ENCODE data around the gene THY1. TPM values are rescaled to one million over a fixed set of nuclear protein-coding genes. Genes with fewer than 3 reads are reported as not detected.

Gene THY1
- total and polyA plus RNA-seq, 9 of the 15 experiments (the other 6 are each of a cell fraction or from before 2014, with no cell fraction given), result 0.07 to 0.40 (median 0.16) TPM; not detected in 5

GRCh38 chr11:119378851-119379465 lies 44.0 kb downstream of the THY1 start (continued):
- TF ChIP-seq THAP12 (CRISPR knock-in tag; IDR thresholded peaks at IDR 0.05), result no peak
- TF ChIP-seq ZBTB2 (IDR thresholded peaks at IDR 0.05), result no peak
- peak; percentile 84 for TF ChIP-seq ZEB2 (IDR thresholded peaks at IDR 0.05)
- TF ChIP-seq BDP1 (IDR thresholded peaks at IDR 0.05; ENCODE audit: insufficient read depth, insufficient read length), result no peak
- TF ChIP-seq ATF1 (CRISPR knock-in tag; IDR thresholded peaks at IDR 0.05), result no peak
- TF ChIP-seq ATF1 (tag; IDR thresholded peaks at IDR 0.05), result 0 out of 2 replicates have a peak, but pooled peaks have one; percentile 11
- 0 out of 2 replicates have a peak, but pooled peaks have one; percentile 38 for TF ChIP-seq CREB1 (IDR thresholded peaks at IDR 0.05)
- TF ChIP-seq CREB1 (CRISPR knock-in tag; IDR thresholded peaks at IDR 0.05), result 0 out of 2 replicates have a peak, but pooled peaks have one; percentile 21
- peak; percentile 70 for TF ChIP-seq SMARCA4 (IDR thresholded peaks at IDR 0.05)
- TF ChIP-seq MNT (conservative IDR thresholded peaks at IDR 0.05), result no peak; a peak in 1 of 4 replicates
- TF ChIP-seq ARNT (IDR thresholded peaks at IDR 0.05), result 0 out of 4 replicates have a peak, but pooled peaks of 1 of the 2 experiments have one; percentile 52
- TF ChIP-seq PKNOX1 (IDR thresholded peaks at IDR 0.05), result peak; percentile 58
- peak in 1 of 2 experiments; percentile 50; a peak in 2 of 4 replicates for TF ChIP-seq RCOR1 (IDR thresholded peaks at IDR 0.05; ENCODE audit: borderline replicate concordance in 1 of 2, low read depth in 2 of 2, low read length in 2 of 2)
- no peak for TF ChIP-seq XRCC4 (IDR thresholded peaks at IDR 0.05; ENCODE audit: extremely low read depth, insufficient read depth, insufficient read length)
- 0 out of 2 replicates have a peak, but pooled peaks have one; percentile 17 for TF ChIP-seq FOSL1 (tag; conservative IDR thresholded peaks at IDR 0.05)
- no peak; the same call in 1 of the 2 replicates for TF ChIP-seq TFAP4 (CRISPR knock-in tag; IDR thresholded peaks at IDR 0.05; ENCODE audit: borderline replicate concordance)
- 0 out of 2 replicates have a peak, but pooled peaks have one; percentile 28 for TF ChIP-seq HES1 (IDR thresholded peaks at IDR 0.05; ENCODE audit: low read depth)
- TF ChIP-seq HMGXB4 (CRISPR knock-in tag; IDR thresholded peaks at IDR 0.05), result no peak
- no peak for TF ChIP-seq HMG20B (CRISPR knock-in tag; IDR thresholded peaks at IDR 0.05)
